Stimulated activated CD4-positive, alpha-beta T cell treated with anti-CD3 and anti-CD28 coated beads, TNF-alpha, amount 100 ng/mL, for 48 hours (primary cell): ENCODE data around the gene TMA7B.
"Not testable (repeated sequence)": the region's sequence is repeated elsewhere in the genome, so short reads cannot be mapped to it uniquely, and the experiment has no call there.

Experiments
- DNase-seq, 3 donors: peaks; one replicate each; pipeline ENCODE4 v3.0.0-alpha.2; 2020; ENCODE audit warnings: low read depth in 3 of 3

Gene TMA7B

DNA sequence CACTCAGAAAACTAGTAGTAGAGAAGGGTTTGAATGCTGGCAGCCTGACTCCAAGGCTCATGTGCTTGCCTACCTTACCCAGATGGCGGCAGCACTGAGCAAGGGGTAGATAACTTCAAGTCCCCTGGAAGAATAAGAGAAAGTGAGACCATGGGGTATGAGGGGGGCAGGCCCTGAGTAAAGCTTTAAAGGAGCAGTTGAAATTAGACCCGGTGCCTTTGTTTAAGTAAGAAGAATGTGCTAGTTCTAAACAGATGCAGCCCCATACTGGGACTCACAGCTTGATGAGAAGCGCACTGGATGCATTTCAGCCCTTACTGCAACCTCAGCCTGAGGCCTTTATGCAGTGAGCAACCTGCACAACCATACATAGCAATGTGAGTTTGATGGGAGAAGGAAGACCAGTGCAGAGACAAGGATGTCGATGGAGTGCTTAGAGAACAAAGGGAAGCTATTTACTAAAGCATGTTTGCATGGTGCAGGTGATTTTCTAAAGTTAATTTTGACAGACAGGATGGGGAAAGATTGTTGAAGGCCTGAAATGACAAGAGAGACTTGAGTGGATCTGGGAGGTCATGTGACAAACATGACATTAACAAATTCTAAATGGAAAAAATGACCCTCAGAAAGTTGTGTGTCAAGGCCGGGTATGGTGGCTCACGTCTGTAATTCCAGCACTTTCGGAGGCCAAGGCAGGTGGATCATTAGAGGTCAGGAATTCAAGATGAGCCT lies 27.1 kb upstream of the TMA7B start:
- DNase-seq: peak in 2 of 3 donors; percentile 59 to 70

DNA sequence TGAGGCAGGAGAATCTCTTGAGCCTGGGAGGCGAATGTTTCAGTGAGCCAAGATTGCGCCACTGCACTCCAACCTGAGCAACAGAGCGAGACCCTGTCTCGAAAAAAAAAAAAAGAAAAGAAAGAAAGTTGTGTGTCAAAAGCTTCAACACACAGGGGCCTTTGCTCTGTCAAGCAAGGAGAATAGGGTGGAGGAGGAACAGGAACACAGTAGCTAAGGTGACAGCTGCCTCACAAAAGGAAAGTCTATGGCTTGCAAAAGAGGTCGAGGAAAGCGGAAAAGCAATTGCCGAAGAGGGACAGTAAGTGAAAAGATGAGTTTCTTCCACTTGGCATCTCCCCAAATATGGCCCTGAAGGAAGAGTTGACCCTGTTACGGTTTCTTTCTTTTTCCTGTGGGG lies 26.5 kb upstream of the TMA7B start:
- DNase-seq: no peak

GRCh38 chr22:39935116-39935515 lies 25.1 kb upstream of the TMA7B start:
- DNase-seq: no peak

DNA sequence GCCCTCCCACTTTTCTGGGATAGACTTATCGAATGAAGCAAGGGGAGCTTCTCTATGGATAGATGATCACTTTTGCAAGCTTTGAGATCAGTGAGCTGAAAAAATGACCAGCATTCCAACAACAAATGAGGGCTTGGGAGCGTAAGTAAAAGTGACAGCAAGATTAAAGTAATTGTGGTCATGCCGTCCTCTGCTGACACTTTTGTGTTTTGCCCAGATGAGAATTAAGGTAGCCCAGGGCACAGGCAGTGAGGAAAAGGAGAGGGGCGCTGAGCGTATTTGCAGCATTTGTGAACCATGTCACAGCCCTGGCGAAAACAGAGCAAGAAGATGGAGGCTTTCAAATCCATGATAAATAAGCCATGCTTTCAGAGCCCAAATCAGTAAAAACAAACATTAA lies 24.6 kb upstream of the TMA7B start:
- DNase-seq: no peak

GRCh38 chr22:39936523-39937145 lies 23.6 kb upstream of the TMA7B start:
- DNase-seq: no peak

GRCh38 chr22:39937906-39938305 lies 22.3 kb upstream of the TMA7B start:
- DNase-seq: no peak

GRCh38 chr22:39938509-39939111 lies 21.6 kb upstream of the TMA7B start:
- DNase-seq: peak in 2 of 3 donors; percentile 50 to 54

DNA sequence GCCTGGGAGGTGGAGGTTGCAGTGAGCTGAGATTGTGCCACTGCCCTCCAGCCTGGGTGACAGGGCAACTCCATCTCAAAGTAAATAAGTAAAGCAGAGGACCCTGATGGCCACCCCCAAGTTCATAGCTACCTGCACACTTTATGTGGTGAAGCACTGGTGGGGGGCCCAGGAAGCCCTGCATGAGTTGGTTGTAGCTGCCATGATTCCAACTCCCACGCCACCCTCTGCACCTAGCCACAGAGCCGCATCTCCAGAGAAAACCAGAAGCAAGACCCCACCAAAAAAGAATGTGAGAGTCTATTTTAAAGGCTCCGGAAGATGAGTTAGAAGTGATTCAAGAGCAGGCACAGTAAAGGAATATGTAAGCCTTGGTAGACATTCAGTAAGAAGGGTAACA lies 20.4 kb upstream of the TMA7B start:
- no peak for DNase-seq

DNA sequence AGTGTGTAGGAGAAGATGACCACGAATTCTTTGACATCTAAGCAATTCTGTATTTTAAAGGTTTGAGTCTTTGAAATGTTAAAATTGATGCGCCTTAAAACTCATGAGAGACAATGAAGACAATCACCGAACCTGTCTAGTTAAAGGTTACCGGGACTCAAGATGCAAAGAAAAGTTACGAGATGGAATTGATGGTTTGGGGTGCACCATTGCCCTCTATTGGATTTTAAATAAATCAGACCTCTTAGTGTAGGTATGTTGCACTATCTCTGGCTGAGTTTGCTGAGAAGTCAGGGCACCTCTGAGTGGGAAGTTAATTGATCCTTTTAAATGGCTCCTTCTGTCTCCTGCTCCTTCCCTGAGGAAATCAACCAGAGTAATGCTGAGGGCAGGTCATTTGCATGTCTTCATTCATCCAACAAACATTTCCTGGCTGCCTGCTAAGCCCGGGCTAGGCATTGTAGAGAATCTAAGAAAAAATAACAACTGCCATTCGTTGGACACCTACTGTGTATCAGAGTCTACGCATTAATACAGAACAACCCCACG lies 19.4 kb upstream of the TMA7B start:
- DNase-seq: no peak

DNA sequence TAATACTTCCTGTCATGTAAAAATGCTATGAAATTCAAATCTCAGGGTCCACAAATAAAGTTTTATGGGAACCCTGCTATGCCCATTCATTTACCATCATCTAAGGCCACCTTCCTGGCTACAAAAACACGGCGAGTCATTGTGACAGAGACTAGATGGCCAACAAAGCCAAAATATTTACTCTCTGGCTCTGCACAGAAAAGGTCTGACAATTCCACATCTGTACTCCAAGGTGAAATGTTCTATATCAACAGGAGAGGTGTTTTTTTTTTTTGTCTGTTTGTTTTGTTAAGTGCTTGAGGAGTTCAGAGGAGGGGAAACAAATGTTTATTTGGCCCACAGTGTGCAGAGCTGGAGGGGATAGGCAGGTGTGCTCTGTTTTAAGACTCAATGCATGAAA lies 18.6 kb upstream of the TMA7B start:
- no peak for DNase-seq

- DNase-seq: no peak
Measured at GRCh38 chr22:39942439-39943230, 17.6 kb upstream of the TMA7B start.

GRCh38 chr22:39943337-39943736 lies 16.9 kb upstream of the TMA7B start:
- no peak for DNase-seq

GRCh38 chr22:39943953-39944872 lies 16.0 kb upstream of the TMA7B start:
- DNase-seq: no peak

DNA sequence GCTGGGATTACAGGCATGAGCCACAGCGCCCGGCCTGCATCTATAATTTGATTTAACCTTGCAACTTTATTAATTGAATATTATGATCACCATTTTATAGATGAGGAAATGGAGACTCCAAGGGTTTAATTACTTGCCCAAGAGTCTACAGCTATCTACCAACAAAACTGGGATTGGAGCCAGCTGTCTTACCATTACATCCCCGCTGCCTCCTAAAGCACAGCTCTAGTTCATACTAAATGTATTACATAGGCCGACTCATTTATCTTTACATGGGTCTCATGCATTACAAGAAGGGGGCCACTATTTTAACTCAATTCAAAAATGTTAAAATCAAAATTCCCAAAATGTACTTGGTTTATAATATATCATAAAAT lies 14.1 kb upstream of the TMA7B start:
- DNase-seq: no peak

GRCh38 chr22:39946503-39947219 lies 13.5 kb upstream of the TMA7B start:
- DNase-seq: no peak

GRCh38 chr22:39947220-39948216 lies 12.7 kb upstream of the TMA7B start:
- no peak for DNase-seq

DNA sequence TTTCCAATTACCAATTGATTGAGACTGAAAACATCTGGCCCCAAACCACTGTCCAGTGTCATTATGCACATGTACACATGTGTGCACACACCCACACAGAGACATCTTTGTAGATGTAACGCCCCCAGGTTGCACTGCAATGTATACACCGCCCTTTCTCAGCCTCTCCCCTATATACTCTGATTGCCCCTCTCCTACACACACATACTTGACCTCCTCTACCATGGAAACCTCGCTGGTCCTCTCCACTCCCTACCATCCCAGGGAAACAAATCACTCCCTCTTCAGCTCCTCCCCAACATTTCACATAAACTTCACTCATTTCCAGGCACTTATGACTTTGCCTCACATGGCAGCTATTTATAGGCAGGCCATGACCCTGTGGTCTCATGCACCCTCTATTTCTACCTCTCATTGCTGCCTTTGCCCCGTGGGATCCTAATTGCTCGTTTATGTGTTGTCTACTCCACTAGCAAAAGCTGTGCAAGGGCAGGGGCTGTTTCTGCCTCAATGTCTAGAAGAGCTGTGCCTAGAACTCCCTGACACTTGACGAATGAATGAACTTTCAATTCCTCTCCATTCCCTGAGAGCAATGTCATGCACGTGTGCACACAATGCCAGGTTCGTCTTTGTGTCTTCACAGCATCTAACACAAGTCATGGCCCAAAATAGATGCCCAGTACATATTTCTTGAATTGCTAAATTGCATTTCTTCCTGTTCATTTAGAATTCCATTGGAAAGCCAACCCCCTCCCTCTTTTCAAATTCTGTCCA lies 10.0 kb upstream of the TMA7B start:
- no peak for DNase-seq

GRCh38 chr22:39951603-39952293 lies 8.4 kb upstream of the TMA7B start:
- DNase-seq: not testable (repeated sequence)
